NOMO-1 (cell line): ENCODE measurements around the gene NTM.
"Not testable (repeated sequence)": the region's sequence is repeated elsewhere in the genome, so short reads cannot be mapped to it uniquely, and the experiment has no call there.

Source experiments
- DNase-seq, 2 experiments: peaks; one replicate each; lab custom pipeline; 2025; ENCODE audit not compliant: unreplicated experiment in 2 of 2; lab: John Stamatoyannopoulos, UW

Gene NTM

GRCh38 chr11:131370090-131370751 is at the start of gene NTM:
TSS of gene NTM (plus strand) at chr11:131370615.
- no peak for DNase-seq

- DNase-seq: no peak
Observed at GRCh38 chr11:131324921-131325570, 45.4 kb upstream of the NTM start.

- no peak for DNase-seq
Observed at GRCh38 chr11:131326829-131327228, 43.6 kb upstream of the NTM start.

GRCh38 chr11:131327421-131327820 is 43.0 kb upstream of the NTM start:
- DNase-seq: no peak

GRCh38 chr11:131328843-131329242 is 41.6 kb upstream of the NTM start:
- no peak for DNase-seq

GRCh38 chr11:131331010-131331409 is 39.4 kb upstream of the NTM start:
- DNase-seq: no peak

GRCh38 chr11:131331546-131331945 is 38.9 kb upstream of the NTM start:
- no peak for DNase-seq

GRCh38 chr11:131334601-131335000 is 35.8 kb upstream of the NTM start:
- DNase-seq: no peak

GRCh38 chr11:131341900-131342299 is 28.5 kb upstream of the NTM start:
- DNase-seq: not testable (repeated sequence)

GRCh38 chr11:131342442-131342841 is 28.0 kb upstream of the NTM start:
- DNase-seq: not testable (repeated sequence)

- no peak for DNase-seq
Observed at GRCh38 chr11:131345406-131345805, 25.0 kb upstream of the NTM start.

- DNase-seq: no peak
Observed at GRCh38 chr11:131349368-131350086, 20.9 kb upstream of the NTM start.

- DNase-seq: no peak
Observed at GRCh38 chr11:131350872-131351271, 19.5 kb upstream of the NTM start.

GRCh38 chr11:131351848-131352247 is 18.6 kb upstream of the NTM start:
- no peak for DNase-seq

- no peak for DNase-seq
Observed at GRCh38 chr11:131353766-131354165, 16.6 kb upstream of the NTM start.

- DNase-seq: no peak
Observed at GRCh38 chr11:131354251-131354701, 16.1 kb upstream of the NTM start.

GRCh38 chr11:131356206-131356605 is 14.2 kb upstream of the NTM start:
- no peak for DNase-seq

GRCh38 chr11:131365329-131365930 is 5.0 kb upstream of the NTM start:
- no peak for DNase-seq

GRCh38 chr11:131370901-131371790 is 731 bp downstream of the NTM start:
- DNase-seq: no peak

GRCh38 chr11:131371791-131372104 is 1.3 kb downstream of the NTM start:
- DNase-seq: no peak
